Sigmoid colon (tissue), 4 donors: ENCODE data around the gene SDF2.

Source experiments
- CTCF ChIP-seq, 4 experiments: fragments of 450-650 bp in 3 of 4; fragments of 200-600 bp in 1 of 4; IDR thresholded peaks; one replicate each; pipeline ENCODE4 v1.5.1; 2016 to 2019; ENCODE audit warnings: antibody characterized with exemption in 4 of 4, mild to moderate bottlenecking in 3 of 4, moderate library complexity in 2 of 4
- POLR2A ChIP-seq, 2 donors: fragments of 450-650 bp; IDR thresholded peaks; one replicate each; pipeline ENCODE4 v1.6.1; 2016; ENCODE audit warnings: antibody characterized with exemption in 2 of 2, mild to moderate bottlenecking in 2 of 2, moderate library complexity in 2 of 2
- POLR2AphosphoS5 ChIP-seq, 4 donors: sonication (generic); formaldehyde crosslinking; IDR thresholded peaks; one replicate each; pipeline ENCODE4 v1.6.1; 2017; ENCODE audit warnings: antibody characterized with exemption in 4 of 4

GRCh38 chr17:28693869-28694268 lies 32.2 kb upstream of the SDF2 start:
- TF ChIP-seq POLR2A (IDR thresholded peaks at IDR 0.05) (no peak), POLR2AphosphoS5 (IDR thresholded peaks at IDR 0.05) (no peak), CTCF (IDR thresholded peaks at IDR 0.05) (no peak)
